Measurements from ENCODE around the gene CCZ1B.
"Not testable (repeated sequence)": the region's sequence is repeated elsewhere in the genome, so short reads cannot be mapped to it uniquely, and the experiment has no call there.

DNA sequence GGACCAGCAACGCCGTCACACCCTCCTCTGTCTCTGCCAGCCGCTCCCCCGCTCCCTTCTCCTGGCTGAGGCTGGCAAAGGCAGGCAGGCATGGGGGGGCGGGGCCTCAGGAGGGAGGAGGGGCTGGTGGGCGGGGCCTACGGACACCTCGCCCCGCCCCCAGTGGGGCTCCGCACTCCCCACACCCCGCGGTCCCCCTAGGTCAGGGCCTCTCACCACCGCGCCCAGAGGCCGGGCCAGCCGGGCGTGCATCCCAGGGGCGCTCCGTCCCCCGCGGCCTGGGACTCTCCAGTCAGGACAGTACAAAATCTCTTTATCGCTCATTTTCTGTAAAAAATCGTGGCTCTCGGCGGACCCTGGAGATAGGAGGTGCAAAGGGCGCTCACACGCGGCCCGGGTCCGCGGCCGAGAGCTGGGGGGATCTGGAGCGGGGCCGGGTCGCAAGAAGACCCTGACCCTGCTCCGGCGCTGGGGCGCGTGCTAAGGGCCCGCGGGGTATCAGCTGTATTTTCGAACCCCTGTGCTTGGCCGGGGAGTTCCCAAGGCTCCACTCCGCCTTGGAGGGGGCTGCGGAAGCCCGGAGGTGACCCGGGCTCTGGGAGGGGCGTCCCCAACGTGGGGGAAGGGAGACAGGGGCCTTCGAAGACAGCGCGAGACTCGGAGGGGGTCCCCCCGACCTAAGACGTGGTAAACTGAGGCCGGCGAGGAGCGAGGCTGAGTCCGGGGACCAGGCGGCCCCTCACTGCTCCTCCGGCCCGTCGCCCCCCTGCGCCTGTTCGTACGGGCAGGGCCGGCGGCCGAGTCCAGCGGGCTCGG, 28.9 kb upstream of the CCZ1B start:
- TF ChIP-seq POLR2A, POLR2AphosphoS5, EP300 (IDR thresholded peaks at IDR 0.05): not testable (repeated sequence)
- TF ChIP-seq, protein P1, sequence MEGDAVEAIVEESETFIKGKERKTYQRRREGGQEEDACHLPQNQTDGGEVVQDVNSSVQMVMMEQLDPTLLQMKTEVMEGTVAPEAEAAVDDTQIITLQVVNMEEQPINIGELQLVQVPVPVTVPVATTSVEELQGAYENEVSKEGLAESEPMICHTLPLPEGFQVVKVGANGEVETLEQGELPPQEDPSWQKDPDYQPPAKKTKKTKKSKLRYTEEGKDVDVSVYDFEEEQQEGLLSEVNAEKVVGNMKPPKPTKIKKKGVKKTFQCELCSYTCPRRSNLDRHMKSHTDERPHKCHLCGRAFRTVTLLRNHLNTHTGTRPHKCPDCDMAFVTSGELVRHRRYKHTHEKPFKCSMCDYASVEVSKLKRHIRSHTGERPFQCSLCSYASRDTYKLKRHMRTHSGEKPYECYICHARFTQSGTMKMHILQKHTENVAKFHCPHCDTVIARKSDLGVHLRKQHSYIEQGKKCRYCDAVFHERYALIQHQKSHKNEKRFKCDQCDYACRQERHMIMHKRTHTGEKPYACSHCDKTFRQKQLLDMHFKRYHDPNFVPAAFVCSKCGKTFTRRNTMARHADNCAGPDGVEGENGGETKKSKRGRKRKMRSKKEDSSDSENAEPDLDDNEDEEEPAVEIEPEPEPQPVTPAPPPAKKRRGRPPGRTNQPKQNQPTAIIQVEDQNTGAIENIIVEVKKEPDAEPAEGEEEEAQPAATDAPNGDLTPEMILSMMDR (IDR thresholded peaks at IDR 0.05): not testable (repeated sequence)
